Endothelial cell (in vitro differentiated cells): ENCODE measurements around the gene HIVEP3. TPM values are rescaled to one million over a fixed set of nuclear protein-coding genes. Genes with fewer than 3 reads are reported as not detected.

Experiments
- DNase-seq: peaks from one replicate; pipeline ENCODE4 v3.0.0; 2021; ENCODE audit warnings: low spot score
- H3K27ac Mint-ChIP-seq: one replicate; pipeline ENCODE4 v1.8.0; 2021; ENCODE audit warnings: mixed read lengths, inconsistent platforms; ENCODE audit not compliant: unreplicated experiment
- H3K27me3 Mint-ChIP-seq: one replicate; pipeline ENCODE4 v1.8.0; 2021; ENCODE audit warnings: mild to moderate bottlenecking, moderate library complexity, mixed read lengths, inconsistent platforms; ENCODE audit not compliant: unreplicated experiment
- H3K36me3 Mint-ChIP-seq: one replicate; pipeline ENCODE4 v1.8.0; 2021; ENCODE audit warnings: mild to moderate bottlenecking, low read depth, mixed read lengths, inconsistent platforms; ENCODE audit not compliant: unreplicated experiment
- H3K4me1 Mint-ChIP-seq: one replicate; pipeline ENCODE4 v1.8.0; 2021; ENCODE audit warnings: mild to moderate bottlenecking, mixed read lengths, inconsistent platforms; ENCODE audit not compliant: unreplicated experiment
- H3K4me3 Mint-ChIP-seq: one replicate; pipeline ENCODE4 v1.8.0; 2021; ENCODE audit warnings: mild to moderate bottlenecking, mixed read lengths, inconsistent platforms; ENCODE audit not compliant: unreplicated experiment
- H3K9me3 Mint-ChIP-seq: one replicate; pipeline ENCODE4 v1.8.0; 2021; ENCODE audit warnings: mixed read lengths, inconsistent platforms; ENCODE audit not compliant: unreplicated experiment
- CTCF ChIP-seq: fragments of 200-600 bp; sonication (generic); IDR thresholded peaks from one replicate; pipeline ENCODE4 v1.5.0; 2021; ENCODE audit warnings: antibody characterized with exemption; ENCODE audit not compliant: unreplicated experiment
- total RNA-seq: library from RNA; stranded (reverse); fragmentation: NEBNext Ultra II Directional; extraction: Animal tissue kit (Norgen Biotek cat#: 25700); gene quantifications from one replicate; pipeline ENCODE4 v1.2.1, GENCODE V29; 2021; ENCODE audit not compliant: unreplicated experiment

HIVEP3 gene
- total RNA-seq, 1 donor from 2014 or later: 8.9 TPM

GRCh38 chr1:41819843-41820242 lies 98.9 kb downstream of the HIVEP3 start:
- DNase-seq: no peak
- Mint-ChIP-seq H3K36me3 (no peaks in the 10 kb centered on the region), H3K27ac (no peak overlapping the region), H3K9me3 (no peaks in the 10 kb centered on the region), H3K4me3 (no peak overlapping the region), H3K4me1 (no peaks in the 10 kb centered on the region), H3K27me3 (peaks cover 6% of the 10 kb centered on the region)
- TF ChIP-seq CTCF: no peak

GRCh38 chr1:41819069-41819468 lies 99.7 kb downstream of the HIVEP3 start:
- no peaks in the 10 kb centered on the region for H3K36me3 Mint-ChIP-seq
- H3K4me3 Mint-ChIP-seq: no peak overlapping the region
- DNase-seq: no peak
- TF ChIP-seq CTCF: no peak
- peaks cover 6% of the 10 kb centered on the region for H3K27me3 Mint-ChIP-seq
- no peak overlapping the region for H3K27ac Mint-ChIP-seq
- H3K4me1 Mint-ChIP-seq: no peaks in the 10 kb centered on the region
- no peaks in the 10 kb centered on the region for H3K9me3 Mint-ChIP-seq

DNA sequence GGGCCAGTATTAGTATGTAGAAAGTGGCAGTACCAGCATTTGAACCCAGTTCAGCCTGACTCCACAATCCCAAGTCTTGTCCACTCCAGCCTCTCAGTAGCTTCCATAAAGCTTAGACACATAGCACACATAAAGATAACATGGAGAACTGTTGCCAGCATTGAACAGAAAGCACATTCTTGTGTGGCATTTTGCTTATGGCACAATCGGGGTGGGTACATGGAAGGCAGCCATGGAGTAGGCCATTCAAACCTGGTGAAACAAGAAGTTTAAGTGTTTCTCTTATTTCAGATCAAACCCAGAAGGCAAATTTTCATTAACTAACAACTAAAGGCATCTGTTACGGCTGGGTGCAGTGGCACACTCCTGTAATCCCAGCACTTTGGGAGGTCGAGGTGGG lies 102.7 kb downstream of the HIVEP3 start:
- Mint-ChIP-seq H3K4me3 (no peak overlapping the region), H3K36me3 (no peaks in the 10 kb centered on the region), H3K4me1 (peaks cover 4% of the 10 kb centered on the region), H3K27ac (no peak overlapping the region), H3K27me3 (peaks cover 2% of the 10 kb centered on the region), H3K9me3 (no peaks in the 10 kb centered on the region)
- no peak for DNase-seq
- no peak for TF ChIP-seq CTCF

- no peak overlapping the region for H3K4me3 Mint-ChIP-seq
- DNase-seq: no peak
- no peak for TF ChIP-seq CTCF
- no peaks in the 10 kb centered on the region for H3K9me3 Mint-ChIP-seq
- peaks cover 4% of the 10 kb centered on the region for H3K27me3 Mint-ChIP-seq
- no peaks in the 10 kb centered on the region for H3K36me3 Mint-ChIP-seq
- H3K4me1 Mint-ChIP-seq: peaks cover 4% of the 10 kb centered on the region
- H3K27ac Mint-ChIP-seq: no peak overlapping the region
Measured at GRCh38 chr1:41813755-41814745, 104.7 kb downstream of the HIVEP3 start.

DNA sequence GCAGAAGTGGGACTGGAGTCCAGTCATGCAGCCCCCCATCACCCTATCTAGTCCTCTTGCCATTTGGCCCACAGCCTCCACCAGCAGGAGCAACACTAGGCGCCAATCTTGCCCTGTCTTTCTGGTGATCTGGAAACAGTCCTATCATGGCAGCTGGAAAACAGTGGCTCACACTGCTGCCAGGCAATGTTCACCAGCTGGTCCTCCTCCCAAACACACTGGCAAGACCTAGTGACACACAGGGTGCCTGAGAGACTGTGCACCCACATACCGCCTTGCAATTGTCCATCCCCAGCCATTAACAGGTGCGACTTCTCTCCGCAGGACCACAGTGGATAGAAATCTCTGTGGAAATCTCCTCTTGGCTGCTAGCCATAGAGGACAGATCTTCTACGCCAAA lies 105.5 kb downstream of the HIVEP3 start:
- DNase-seq: no peak
- peaks cover 4% of the 10 kb centered on the region for H3K4me1 Mint-ChIP-seq
- TF ChIP-seq CTCF: no peak

More for the DNA sequence above, 105.5 kb downstream of the HIVEP3 start:
- H3K4me3 Mint-ChIP-seq: no peak overlapping the region
- H3K27me3 Mint-ChIP-seq: peaks cover 4% of the 10 kb centered on the region
- H3K9me3 Mint-ChIP-seq: no peaks in the 10 kb centered on the region
- H3K36me3 Mint-ChIP-seq: no peaks in the 10 kb centered on the region
- H3K27ac Mint-ChIP-seq: no peak overlapping the region
